Activated T-helper 9 cell treated with anti-CD3 and anti-CD28 coated beads, Interleukin-2, amount 50 U/mL, for 16 hours (primary cell): ENCODE results near the gene TTYH2.

Source experiments
- DNase-seq: peaks from one replicate; pipeline ENCODE4 v3.0.0-alpha.2; 2020; ENCODE audit warnings: low read depth

Gene TTYH2

DNA sequence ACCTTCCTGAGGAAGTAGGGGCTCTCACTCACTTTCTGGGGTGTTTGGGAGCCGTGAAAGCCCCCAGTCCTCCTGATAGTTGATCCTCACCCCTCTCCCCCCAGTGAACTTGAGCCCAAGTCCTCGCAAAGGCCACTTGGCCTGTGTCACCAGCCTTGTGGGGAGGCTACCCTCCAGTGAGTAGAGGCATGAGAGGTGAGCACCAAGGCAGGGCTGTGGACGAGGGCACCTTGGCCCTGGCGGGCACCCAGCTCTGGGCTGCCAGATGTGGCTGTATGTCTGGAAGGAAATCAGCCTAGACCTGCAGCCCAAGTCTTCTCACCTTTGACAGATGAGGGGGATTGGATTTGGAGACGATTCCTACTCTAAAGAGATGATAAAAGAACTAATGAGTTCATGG, 3.1 kb downstream of the TTYH2 start:
- no peak for DNase-seq

GRCh38 chr17:74217037-74217730, 3.8 kb downstream of the TTYH2 start:
- DNase-seq, result no peak

- DNase-seq, result no peak
These were observed 4.5 kb downstream of the TTYH2 start for GRCh38 chr17:74217888-74218287.

DNA sequence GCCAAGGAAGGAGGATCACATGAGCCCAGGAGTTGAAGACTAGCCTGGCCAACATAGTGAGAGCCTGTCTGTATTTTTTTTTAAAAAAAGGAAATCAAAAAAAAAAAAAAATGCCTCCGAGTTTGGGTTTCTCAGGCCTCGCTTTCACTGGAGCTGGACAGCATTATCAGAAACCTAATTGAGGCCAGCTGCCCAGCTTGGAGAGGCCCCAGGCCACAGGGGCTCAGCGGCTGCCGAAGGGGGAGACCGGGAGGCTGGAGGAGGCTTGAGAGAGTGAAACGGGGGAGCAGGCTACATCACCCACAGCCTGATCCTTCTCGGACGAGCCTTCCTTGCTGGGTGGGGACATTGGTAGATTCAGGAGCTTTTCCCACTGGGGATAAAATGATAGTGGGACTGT, 5.1 kb downstream of the TTYH2 start:
- DNase-seq, result no peak

DNA sequence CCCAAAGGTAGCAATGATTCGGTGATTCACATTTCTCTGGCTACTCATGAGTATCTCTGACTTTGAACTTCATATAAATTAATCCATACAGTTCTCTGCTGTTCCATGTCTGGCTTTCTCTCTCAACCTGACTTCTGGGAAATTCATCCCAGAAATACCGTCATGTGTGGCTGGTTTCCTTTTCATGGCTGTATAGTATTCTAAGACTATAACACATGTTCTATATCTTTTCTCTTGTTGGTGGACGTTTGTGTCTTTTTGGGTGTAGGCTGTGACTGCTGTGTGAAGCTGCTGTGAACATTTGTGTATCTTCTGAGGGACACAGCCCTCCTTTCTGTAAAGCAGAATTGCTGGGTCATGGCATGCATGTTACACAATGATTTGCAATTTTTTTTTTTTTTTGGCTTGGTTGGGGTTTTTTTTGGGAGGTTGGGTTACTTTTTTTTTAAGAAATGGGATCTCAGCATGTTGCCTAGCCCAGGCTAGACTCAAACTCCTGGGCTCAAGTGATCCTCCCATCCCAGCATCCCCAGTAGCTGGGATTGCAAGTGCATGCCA, 6.3 kb downstream of the TTYH2 start:
- DNase-seq, result no peak

DNA sequence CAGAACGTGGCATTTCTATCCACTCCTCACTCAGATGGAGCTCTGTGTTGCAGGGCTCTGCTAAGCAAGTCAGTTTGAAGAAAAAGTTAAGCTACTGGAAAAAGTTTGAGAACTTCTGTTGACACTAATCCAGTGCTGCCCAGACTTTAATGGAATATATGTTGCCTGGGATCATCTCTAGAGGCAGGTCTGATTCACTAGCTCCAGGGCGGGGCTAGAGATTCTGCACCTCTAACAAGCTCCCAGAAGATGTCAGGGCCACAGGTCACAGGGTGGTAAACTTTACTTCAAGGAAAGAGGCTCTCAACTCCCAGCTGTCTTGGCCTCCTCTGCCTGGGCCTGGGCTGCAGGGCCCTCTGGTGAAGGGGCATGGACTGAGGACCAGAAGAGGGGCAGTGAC, 6.8 kb downstream of the TTYH2 start:
- DNase-seq, result no peak

DNA sequence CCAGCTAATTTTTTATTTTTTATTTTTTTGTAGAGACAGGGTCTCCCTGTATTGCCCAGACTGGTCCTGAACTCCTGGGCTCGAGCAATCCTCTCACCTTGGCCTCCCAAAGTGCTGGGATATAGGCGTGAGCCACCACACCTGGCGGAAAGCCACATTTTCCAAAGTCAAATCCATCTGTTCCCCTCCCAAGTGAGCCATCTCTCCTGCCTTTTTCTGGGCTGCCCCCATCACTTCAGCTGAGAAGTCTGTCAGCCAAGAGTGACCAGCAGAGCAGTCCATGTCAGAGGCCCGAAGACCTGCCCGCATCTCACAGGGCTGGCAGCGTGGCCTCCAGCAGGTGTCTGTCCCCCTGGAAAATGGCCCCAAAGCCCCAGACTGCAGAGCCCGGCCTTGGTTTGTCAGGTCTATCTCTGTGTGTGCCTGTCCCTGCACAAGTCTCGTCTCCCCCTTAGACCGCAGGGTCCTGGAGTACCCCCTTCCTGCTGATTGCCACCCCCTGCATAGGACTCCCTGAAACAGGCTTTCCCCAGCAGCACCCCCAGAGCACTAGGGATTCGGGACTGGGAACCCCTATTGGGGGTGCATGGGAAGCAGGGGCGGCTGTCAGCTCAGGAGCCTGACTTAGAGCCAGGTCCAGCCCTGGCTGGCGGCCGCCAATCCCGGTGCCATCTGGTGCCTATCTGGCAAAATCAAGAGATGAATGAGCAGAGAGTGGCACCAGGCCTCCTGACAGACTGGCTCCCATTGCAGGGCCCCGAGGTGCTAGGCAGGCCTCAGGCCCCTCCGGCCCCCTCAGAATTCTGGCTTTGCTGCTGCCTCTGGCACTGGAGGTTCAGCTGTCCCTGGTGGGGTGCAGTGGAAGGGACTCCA, 7.8 kb downstream of the TTYH2 start:
- no peak for DNase-seq

- DNase-seq, result no peak
These were observed 9.0 kb downstream of the TTYH2 start for GRCh38 chr17:74222399-74222798.

GRCh38 chr17:74223901-74224300, 10.5 kb downstream of the TTYH2 start:
- no peak for DNase-seq

GRCh38 chr17:74224959-74225725, 11.8 kb downstream of the TTYH2 start:
- DNase-seq, result no peak

DNA sequence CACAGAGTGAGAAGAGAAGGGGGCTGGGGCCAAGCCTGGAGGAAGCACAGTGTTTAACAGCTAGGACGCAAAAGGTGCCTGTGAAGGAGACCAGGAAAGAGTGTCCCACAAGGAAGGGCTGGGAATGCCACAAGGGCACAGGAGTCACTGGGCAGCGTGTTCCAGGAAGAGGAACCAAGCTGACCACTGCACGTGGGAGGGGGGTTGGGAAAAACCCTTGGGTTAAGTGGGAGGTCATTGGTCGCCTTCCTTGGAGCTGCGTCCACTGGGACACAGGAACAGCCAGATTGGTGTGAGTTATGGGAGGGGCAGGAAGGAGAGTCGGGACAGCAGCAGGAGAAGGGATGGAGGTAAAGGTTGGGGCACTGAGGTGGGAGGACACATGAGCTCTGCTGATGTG, 12.9 kb downstream of the TTYH2 start:
- no peak for DNase-seq

DNA sequence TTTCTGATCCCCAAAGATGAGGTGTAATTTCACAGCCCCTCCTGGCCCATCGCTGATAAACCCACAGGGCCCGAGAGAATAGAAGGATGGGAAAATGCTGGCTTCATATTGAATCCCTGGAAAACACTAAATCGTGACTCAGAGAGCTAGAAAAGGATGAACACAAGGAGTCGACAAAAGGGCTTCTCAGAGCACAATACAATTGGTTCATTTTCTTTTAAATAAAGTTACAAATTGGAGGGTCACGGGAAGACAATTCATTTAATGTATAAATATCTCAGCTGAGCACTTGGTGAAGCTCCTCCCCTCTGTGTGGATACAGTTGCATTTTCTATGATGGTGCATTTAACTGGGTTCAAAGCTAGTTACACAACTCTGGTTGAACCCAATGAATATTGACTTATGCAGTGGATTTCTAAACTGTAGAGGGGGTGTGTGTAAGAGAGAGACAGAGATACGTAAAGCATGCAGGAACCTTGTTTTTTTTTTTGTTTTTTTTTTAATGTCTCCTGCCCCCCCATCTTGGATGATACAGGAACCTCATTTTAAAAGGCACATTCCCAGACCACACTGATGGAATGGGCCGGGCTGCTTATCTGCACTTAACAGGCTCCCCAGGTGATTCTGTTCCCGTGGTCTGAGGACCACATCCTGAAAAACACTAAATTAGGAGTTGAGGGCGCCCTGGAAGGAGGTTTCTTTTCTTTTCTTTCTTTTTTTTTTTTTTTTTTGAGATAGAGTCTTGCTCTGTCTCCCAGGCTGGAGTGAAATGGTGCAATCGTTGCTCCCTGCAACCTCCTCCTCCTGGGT, 14.1 kb downstream of the TTYH2 start:
- DNase-seq, result no peak

GRCh38 chr17:74228306-74228978, 15.1 kb downstream of the TTYH2 start:
- no peak for DNase-seq

DNA sequence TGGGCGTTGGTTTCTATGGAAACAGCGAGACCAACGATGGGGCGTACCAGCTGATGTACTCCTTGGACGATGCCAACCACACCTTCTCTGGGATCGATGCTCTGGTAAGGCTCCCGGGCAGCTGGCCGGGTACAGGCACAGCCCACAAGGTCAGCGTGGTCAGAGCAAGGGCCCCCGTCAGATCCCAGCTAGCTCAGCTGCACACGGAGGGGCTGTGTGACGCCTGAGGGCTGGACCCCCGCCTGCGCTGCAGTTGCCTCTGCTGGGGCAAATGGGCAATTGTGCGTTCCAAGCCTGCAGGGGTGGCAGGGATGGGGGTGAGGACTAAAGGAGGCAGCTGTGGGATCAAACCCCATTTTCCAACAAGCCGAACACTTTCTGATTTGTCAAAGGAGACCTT, 17.5 kb downstream of the TTYH2 start:
- no peak for DNase-seq

GRCh38 chr17:74231928-74232907, 18.8 kb downstream of the TTYH2 start:
- DNase-seq, result no peak

DNA sequence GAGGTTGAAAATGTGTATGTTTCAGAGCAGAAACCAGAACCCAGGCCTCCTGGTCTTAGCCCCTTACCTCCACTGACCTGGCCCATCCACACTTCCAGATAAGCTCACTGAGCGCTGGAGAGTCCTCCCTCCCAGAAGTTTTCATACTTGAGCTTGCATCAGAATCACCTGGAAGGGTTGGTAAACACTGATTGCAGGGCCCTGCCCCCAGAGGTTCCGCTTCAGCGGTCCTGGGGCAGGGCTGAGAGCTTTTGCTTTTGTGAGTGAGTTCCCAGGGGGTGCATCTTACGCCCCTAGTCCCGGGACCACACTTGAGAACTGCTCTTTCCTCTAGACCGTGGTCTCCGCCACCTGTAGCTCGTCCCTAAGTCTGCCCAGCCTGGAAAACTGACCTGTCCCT, 20.6 kb downstream of the TTYH2 start:
- no peak for DNase-seq

DNA sequence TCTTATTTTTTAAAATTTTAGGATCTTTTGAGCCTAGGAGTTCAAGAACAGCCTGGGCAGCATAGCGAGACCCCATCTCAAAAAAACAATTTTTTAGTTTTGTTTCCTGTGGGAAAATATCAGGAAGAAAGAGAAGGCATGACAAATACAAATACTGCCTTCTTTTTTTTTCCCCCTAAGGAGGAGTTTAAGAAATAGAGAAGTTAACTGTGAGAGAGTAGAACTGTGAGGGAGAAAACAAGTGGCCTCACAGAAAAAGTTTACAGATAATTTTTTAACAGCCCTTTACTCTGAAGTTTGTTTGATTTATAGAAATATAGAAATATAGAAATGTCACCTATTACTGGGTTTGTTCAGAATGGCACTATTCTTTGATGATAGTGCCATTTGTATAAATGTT, 21.1 kb downstream of the TTYH2 start:
- DNase-seq, result no peak

DNA sequence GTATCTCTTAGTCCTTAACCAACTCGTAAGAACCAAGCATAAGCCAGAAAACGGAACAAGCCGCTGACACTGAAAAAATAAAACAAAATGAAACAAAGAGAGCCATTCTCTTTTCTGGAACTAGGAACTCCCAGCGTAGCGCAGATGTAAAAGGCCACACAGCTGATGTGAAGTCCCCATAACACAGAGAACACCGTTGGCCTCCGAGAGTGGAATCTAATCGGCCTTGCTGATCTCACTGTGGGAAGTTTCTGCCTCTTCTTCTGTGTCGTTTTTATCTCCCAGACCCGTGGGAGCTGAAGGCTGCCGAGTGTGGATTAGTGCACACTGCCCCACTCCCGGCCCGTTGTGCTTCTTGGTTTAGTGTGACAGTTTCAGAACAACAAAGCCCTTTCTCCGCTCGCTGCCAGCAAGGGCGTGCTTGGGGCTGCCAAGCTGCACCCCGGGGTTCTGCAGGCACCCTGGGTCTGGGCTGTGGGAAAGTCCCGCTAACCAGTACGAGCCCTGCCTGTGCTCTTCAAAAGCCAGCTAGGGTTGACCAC, 21.7 kb downstream of the TTYH2 start:
- no peak for DNase-seq

- no peak for DNase-seq
These were observed 22.6 kb downstream of the TTYH2 start for GRCh38 chr17:74235911-74236371.
